ENCODE measurements around the gene TMEM45A. TPM values are rescaled to one million over a fixed set of nuclear protein-coding genes. Genes with fewer than 3 reads are reported as not detected.

Gene TMEM45A, protein sequence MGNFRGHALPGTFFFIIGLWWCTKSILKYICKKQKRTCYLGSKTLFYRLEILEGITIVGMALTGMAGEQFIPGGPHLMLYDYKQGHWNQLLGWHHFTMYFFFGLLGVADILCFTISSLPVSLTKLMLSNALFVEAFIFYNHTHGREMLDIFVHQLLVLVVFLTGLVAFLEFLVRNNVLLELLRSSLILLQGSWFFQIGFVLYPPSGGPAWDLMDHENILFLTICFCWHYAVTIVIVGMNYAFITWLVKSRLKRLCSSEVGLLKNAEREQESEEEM
- polyA plus RNA-seq (2012; rRNA removed), result 6.4 and 10.8 TPM in 2 replicates
- 11.0 and 14.2 TPM in 2 replicates for polyA plus RNA-seq (2012; cell fraction: cytosol; rRNA removed)
- 1.8 and 6.0 TPM in 2 replicates for polyA plus RNA-seq (2012; cell fraction: nucleus; rRNA removed)

GRCh38 chr3:100492059-100493006 lies at the start of gene TMEM45A:
Gene TMEM45A (plus strand): TSS chr3:100492619. CDS start chr3:100555212, 62,593 bp downstream.
- no peaks in the 10 kb centered on the region for H3K9me2 ChIP-seq
- H3K27me3 ChIP-seq (ENCODE audit: insufficient read depth), result no peaks in the 10 kb centered on the region
- peak; percentile 99 for DNase-seq
- peaks cover 3% of the 10 kb centered on the region for H3F3A ChIP-seq (replicated peaks; ENCODE audit: insufficient read depth)
- no peaks in the 10 kb centered on the region for H3K36me3 ChIP-seq (replicated peaks in 1 of 2; ENCODE audit: control insufficient read depth in 1 of 2, insufficient read depth in 2 of 2, low read length in 1 of 2)
- H3K4me3 ChIP-seq (ENCODE audit: low read depth in 2 of 2, low read length in 1 of 2), result peak within 1 kb of the TSS; percentile 70 to 96
- H3K9me3 ChIP-seq, result no peaks in the 10 kb centered on the region
- ChIA-PET POLR2A (interaction anchor here (0.6 to 1.4 kb wide), 7 partner anchors 10 to 702 kb away, joined by 3 to 6 read pairs (median 4); partner anchors contain the start of genes LNP1 and TOMM70), CTCF (interaction anchor here (0.8 to 2.5 kb wide), 5 partner anchors 29 to 99 kb away, joined by 3 to 10 read pairs (median 4); partner anchors contain the start of gene LNP1)
- H3K79me2 ChIP-seq (ENCODE audit: insufficient read depth), result no peaks in the 10 kb centered on the region
- peak within 1 kb of the TSS; percentile 100 for H2AFZ ChIP-seq (ENCODE audit: low read depth)
- peak within 1 kb of the TSS; percentile 82 for H3K4me2 ChIP-seq
- peak within 1 kb of the TSS; percentile 80 for H3K9ac ChIP-seq
- peaks cover 0 to 7% of the 10 kb centered on the region in 2 experiments; a peak in 2 of 4 replicates for H3K4me1 ChIP-seq (ENCODE audit: control insufficient read depth in 1 of 2, insufficient read depth in 2 of 2, low read depth in 1 of 2, low read length in 1 of 2)
- H3K27ac ChIP-seq (ENCODE audit: low read depth in 2 of 2, low read length in 1 of 2), result peak within 1 kb of the TSS; percentile 90 to 95
- no peaks in the 10 kb centered on the region for H4K20me1 ChIP-seq (ENCODE audit: insufficient read depth)
- 2% methylated on average over 32 of the region's 56 CpGs for WGBS (ENCODE audit: low lambda C conversion rate)
- TF ChIP-seq, protein P1, sequence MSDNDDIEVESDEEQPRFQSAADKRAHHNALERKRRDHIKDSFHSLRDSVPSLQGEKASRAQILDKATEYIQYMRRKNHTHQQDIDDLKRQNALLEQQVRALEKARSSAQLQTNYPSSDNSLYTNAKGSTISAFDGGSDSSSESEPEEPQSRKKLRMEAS (IDR thresholded peaks at IDR 0.05; ENCODE audit: low read depth), result 0 out of 2 replicates have a peak, but pooled peaks have one; percentile 34
- TF ChIP-seq, protein P2, sequence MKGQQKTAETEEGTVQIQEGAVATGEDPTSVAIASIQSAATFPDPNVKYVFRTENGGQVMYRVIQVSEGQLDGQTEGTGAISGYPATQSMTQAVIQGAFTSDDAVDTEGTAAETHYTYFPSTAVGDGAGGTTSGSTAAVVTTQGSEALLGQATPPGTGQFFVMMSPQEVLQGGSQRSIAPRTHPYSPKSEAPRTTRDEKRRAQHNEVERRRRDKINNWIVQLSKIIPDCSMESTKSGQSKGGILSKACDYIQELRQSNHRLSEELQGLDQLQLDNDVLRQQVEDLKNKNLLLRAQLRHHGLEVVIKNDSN (IDR thresholded peaks at IDR 0.05; ENCODE audit: borderline replicate concordance, low read depth), result no peak
- TF ChIP-seq NFIC (IDR thresholded peaks at IDR 0.05; ENCODE audit: borderline replicate concordance), result no peak
- TF ChIP-seq POLR2AphosphoS5 (IDR thresholded peaks at IDR 0.05; ENCODE audit: low read depth, low read length), result peak; percentile 78
- peak; percentile 61 for TF ChIP-seq NRF1 (IDR thresholded peaks at IDR 0.05; ENCODE audit: low read depth, low read length)
- TF ChIP-seq EZH2phosphoT487 (IDR thresholded peaks at IDR 0.05; ENCODE audit: borderline replicate concordance, low read depth), result no peak
- no peak for TF ChIP-seq CTCF (IDR thresholded peaks at IDR 0.05)
- TF ChIP-seq, protein P3, sequence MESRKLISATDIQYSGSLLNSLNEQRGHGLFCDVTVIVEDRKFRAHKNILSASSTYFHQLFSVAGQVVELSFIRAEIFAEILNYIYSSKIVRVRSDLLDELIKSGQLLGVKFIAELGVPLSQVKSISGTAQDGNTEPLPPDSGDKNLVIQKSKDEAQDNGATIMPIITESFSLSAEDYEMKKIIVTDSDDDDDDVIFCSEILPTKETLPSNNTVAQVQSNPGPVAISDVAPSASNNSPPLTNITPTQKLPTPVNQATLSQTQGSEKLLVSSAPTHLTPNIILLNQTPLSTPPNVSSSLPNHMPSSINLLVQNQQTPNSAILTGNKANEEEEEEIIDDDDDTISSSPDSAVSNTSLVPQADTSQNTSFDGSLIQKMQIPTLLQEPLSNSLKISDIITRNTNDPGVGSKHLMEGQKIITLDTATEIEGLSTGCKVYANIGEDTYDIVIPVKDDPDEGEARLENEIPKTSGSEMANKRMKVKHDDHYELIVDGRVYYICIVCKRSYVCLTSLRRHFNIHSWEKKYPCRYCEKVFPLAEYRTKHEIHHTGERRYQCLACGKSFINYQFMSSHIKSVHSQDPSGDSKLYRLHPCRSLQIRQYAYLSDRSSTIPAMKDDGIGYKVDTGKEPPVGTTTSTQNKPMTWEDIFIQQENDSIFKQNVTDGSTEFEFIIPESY (IDR thresholded peaks at IDR 0.05; ENCODE audit: borderline replicate concordance, low read depth), result no peak
- TF ChIP-seq PBX3 (IDR thresholded peaks at IDR 0.05), result peak; percentile 100
- TF ChIP-seq GABPA (IDR thresholded peaks at IDR 0.05; ENCODE audit: low read depth), result no peak
- TF ChIP-seq FOSL2 (IDR thresholded peaks at IDR 0.05; ENCODE audit: borderline replicate concordance, low read depth), result no peak
- no peak for TF ChIP-seq GATA2 (CRISPR knock-in tag; IDR thresholded peaks at IDR 0.05)
- TF ChIP-seq EP300 (IDR thresholded peaks at IDR 0.05; ENCODE audit: borderline replicate concordance in 1 of 2, low read depth in 1 of 2, low read length in 1 of 2), result no peak
- TF ChIP-seq RFX5 (IDR thresholded peaks at IDR 0.05; ENCODE audit: low read length), result no peak
- TF ChIP-seq SMC3 (IDR thresholded peaks at IDR 0.05; ENCODE audit: low read depth, low read length), result no peak
- TF ChIP-seq FOXM1 (IDR thresholded peaks at IDR 0.05; ENCODE audit: low read depth), result no peak
- no peak for TF ChIP-seq YY1 (IDR thresholded peaks at IDR 0.05; ENCODE audit: low read depth)
- TF ChIP-seq, protein P4, sequence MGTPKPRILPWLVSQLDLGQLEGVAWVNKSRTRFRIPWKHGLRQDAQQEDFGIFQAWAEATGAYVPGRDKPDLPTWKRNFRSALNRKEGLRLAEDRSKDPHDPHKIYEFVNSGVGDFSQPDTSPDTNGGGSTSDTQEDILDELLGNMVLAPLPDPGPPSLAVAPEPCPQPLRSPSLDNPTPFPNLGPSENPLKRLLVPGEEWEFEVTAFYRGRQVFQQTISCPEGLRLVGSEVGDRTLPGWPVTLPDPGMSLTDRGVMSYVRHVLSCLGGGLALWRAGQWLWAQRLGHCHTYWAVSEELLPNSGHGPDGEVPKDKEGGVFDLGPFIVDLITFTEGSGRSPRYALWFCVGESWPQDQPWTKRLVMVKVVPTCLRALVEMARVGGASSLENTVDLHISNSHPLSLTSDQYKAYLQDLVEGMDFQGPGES (IDR thresholded peaks at IDR 0.05; ENCODE audit: low read depth, low read length), result peak; percentile 89
- peak; percentile 9; the same call in 1 of the 2 replicates for TF ChIP-seq SIN3A (IDR thresholded peaks at IDR 0.05; ENCODE audit: borderline replicate concordance, low read depth, low read length)
- TF ChIP-seq RAD21 (IDR thresholded peaks at IDR 0.05; ENCODE audit: low read length), result no peak
- no peak for TF ChIP-seq TCF12 (IDR thresholded peaks at IDR 0.05)
